Measurements from ENCODE around the gene FRYL. TPM values are rescaled to one million over a fixed set of nuclear protein-coding genes. Genes with fewer than 3 reads are reported as not detected.
A peak's percentile ranks its signal among the peaks of the same experiment; 100 is the strongest.
"Not testable (repeated sequence)": the region's sequence is repeated elsewhere in the genome, so short reads cannot be mapped to it uniquely, and the experiment has no call there.

FRYL gene
- polyA plus RNA-seq, 3 donors from 2014 or later: 25.8 to 57.9 (median 26.7) TPM

DNA sequence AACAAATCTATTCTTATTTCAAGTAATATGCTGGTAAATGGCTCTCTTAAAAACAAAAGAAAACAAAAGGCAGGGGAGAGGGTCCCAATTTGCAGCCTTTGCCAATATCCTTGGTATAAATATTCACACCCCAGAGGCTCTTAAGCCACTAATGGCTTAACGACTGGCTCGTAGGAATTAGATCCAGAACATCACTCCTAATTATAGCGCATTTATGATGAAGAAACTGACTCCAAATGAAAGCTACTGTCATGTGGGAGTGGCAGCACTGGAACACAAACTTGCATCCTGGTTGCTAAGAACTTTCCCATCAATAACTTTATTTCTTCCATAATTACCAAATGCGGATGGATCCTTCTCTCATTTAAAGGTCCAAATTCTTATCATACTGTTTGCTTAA lies 138.7 kb downstream of the FRYL start:
- H3K4me1 Mint-ChIP-seq: peaks cover 31 to 72% of the 10 kb centered on the region in 2 donors
- no peak overlapping the region for H3K27ac Mint-ChIP-seq
- no peak overlapping the region for H3K4me3 Mint-ChIP-seq
- no peaks in the 10 kb centered on the region for H3K36me3 Mint-ChIP-seq
- H3K27me3 Mint-ChIP-seq (ENCODE audit: low read depth in 3 of 3): no peaks in the 10 kb centered on the region
- no peaks in the 10 kb centered on the region for H3K9me3 Mint-ChIP-seq
- DNase-seq: no peak

DNA sequence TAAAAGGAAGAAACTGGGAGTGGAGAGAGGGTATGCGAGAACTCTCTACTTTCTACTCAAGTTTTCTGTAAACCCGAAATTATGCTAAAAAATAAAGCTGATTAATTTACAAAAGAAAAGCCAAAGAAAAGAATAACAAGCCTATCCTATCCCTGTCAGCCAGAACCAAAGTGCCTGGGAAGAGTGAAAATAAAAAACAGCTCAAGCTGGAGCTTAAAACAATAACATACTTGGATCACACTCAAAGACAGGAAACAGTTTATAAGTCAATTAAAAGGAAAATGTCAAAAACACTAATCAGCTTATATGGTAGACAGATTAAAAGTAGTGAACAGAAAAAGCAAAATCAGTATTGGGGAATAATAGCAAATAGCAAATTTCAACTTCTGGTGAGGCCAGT lies 139.4 kb downstream of the FRYL start:
- no peak overlapping the region for H3K4me3 Mint-ChIP-seq
- no peaks in the 10 kb centered on the region for H3K27me3 Mint-ChIP-seq (ENCODE audit: low read depth in 3 of 3)
- peak overlapping the region in 4 of 6 donors; percentile 8 to 38 (median 16) for H3K27ac Mint-ChIP-seq
- DNase-seq: no peak
- H3K4me1 Mint-ChIP-seq: peaks cover 31 to 67% of the 10 kb centered on the region in 2 donors
- no peaks in the 10 kb centered on the region for H3K36me3 Mint-ChIP-seq
- H3K9me3 Mint-ChIP-seq: no peaks in the 10 kb centered on the region

DNA sequence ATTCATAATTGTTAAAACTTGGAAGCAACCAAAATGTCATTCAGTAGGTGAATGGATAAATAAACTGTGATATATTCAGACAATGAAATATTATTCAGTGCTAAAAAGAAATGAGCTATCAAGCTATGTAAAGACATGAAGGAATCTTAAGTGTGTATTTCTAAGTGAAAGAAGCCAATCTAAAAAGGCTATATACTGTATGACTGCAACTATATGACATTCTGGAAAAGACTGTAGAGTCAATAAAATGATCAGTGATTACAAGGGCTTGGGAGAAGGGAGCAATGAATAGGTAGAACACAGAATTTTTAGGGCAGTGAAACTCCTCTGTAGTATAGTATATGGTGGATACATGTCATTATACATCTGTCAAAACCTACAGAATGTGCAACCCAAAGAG lies 139.9 kb downstream of the FRYL start:
- peaks cover 31 to 62% of the 10 kb centered on the region in 2 donors for H3K4me1 Mint-ChIP-seq
- no peaks in the 10 kb centered on the region for H3K9me3 Mint-ChIP-seq
- H3K27ac Mint-ChIP-seq: peak overlapping the region in 3 of 6 donors; percentile 0 to 12 (median 1)
- H3K4me3 Mint-ChIP-seq: no peak overlapping the region
- no peaks in the 10 kb centered on the region for H3K36me3 Mint-ChIP-seq
- no peak for DNase-seq
- no peaks in the 10 kb centered on the region for H3K27me3 Mint-ChIP-seq (ENCODE audit: low read depth in 3 of 3)

DNA sequence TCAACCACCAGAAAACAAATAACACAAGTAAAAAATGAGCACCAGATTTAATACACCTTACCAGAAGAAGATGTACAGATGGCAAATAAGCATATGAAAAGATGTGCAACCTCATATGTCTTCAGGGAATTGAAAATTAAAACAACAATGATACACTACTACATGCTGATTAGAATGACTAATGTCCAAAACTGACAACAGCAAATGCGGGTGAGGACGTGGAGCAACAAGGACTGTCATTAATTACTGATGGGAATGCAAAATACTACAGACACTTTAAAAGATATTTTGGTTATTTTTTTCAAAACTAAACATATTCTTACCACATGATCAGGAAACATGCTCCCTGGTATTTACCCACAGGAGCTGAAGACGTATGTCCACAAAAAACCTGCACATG lies 140.3 kb downstream of the FRYL start:
- no peak for DNase-seq
- Mint-ChIP-seq H3K27me3 (ENCODE audit: low read depth in 3 of 3) (no peaks in the 10 kb centered on the region), H3K27ac (no peak overlapping the region), H3K4me1 (peaks cover 30 to 58% of the 10 kb centered on the region in 2 donors), H3K4me3 (no peak overlapping the region), H3K9me3 (no peaks in the 10 kb centered on the region), H3K36me3 (no peaks in the 10 kb centered on the region)

DNA sequence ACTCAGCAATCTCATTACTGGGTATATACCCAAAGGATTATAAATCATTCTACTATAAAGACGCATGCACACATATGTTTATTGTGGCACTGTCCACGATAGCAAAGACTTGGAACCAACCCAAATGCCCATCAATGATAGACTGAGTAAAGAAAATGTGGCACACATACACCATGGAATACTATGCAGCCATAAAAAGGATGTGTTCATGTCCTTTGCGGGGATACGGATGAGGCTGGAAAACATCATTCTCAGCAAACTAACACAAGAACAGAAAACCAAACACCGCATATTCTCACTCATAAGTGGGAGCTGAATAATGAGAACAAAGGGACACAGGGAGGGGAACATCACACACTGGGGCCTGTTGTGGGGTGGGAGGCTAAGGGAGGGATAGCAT lies 141.5 kb downstream of the FRYL start:
- peaks cover 30 to 51% of the 10 kb centered on the region in 2 donors for H3K4me1 Mint-ChIP-seq
- H3K4me3 Mint-ChIP-seq; H3K36me3 Mint-ChIP-seq; H3K27ac Mint-ChIP-seq; H3K9me3 Mint-ChIP-seq; H3K27me3 Mint-ChIP-seq (ENCODE audit: low read depth in 3 of 3); DNase-seq: not testable (repeated sequence)

DNA sequence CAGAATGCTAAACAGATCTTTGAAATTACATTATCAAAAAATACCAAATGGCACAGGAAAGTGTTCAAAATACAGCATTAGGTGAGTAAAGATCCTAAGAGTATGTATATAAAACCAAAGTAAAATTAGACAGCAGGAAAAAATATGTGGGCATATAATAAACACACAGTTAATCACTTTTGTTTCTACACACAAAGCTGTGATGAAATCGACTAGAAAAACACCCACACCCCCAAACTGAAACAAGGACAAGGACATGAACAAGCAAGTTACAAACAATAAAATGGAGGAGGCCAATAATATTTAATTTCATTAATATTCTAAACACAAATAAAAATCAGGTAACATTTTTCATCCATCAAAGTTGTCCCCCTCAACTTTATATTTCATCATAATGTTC lies 143.2 kb downstream of the FRYL start:
- H3K4me1 Mint-ChIP-seq: peaks cover 19 to 34% of the 10 kb centered on the region in 2 donors
- no peak for DNase-seq
- H3K4me3 Mint-ChIP-seq: no peak overlapping the region
- H3K9me3 Mint-ChIP-seq: no peaks in the 10 kb centered on the region
- H3K27ac Mint-ChIP-seq: no peak overlapping the region
- H3K27me3 Mint-ChIP-seq (ENCODE audit: low read depth in 3 of 3): no peaks in the 10 kb centered on the region
- H3K36me3 Mint-ChIP-seq: no peaks in the 10 kb centered on the region

DNA sequence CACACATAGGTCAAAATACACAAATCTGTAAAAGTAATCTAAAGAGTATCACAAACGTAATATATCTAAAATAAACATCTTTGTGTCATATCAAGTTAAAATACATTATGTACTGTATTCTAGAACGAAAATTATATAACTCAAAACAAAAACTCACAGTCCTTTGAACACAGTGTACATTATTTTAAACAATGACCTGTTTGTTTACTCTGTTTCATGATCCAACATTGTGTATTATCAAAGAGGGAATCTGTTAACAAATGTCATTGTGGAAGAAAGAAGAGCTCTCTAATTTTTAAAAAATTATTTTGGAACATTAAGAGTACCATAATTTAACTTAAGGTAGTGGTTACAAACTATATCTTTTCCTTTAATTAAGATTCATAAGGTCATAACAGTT lies 144.1 kb downstream of the FRYL start:
- DNase-seq: no peak
- H3K4me1 Mint-ChIP-seq: peaks cover 17 to 30% of the 10 kb centered on the region in 2 donors

DNA sequence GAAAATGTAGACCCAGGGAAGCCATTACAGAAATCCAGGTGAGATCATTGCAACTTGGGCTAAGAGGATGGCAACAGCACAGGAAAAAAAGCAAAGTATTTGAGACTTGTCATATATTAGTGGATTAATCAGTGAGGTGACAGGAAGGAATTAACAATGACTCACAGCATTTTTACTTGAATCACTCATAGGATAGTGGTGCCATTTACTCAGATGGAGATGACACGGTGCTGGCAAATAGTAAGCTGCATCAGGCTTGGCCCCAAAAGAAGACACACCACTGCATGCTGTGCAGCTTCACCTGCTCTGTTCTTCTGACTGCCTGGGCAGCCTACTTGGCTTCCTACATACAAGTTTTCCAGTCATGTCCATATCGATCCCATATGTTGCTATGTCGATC lies 144.8 kb downstream of the FRYL start:
- Mint-ChIP-seq H3K27ac (no peak overlapping the region), H3K36me3 (no peaks in the 10 kb centered on the region), H3K4me3 (no peak overlapping the region), H3K27me3 (ENCODE audit: low read depth in 3 of 3) (no peaks in the 10 kb centered on the region), H3K9me3 (no peaks in the 10 kb centered on the region), H3K4me1 (peaks cover 13 to 27% of the 10 kb centered on the region in 2 donors)
- DNase-seq: no peak

More for the DNA sequence above, 144.1 kb downstream of the FRYL start:
- no peaks in the 10 kb centered on the region for H3K27me3 Mint-ChIP-seq (ENCODE audit: low read depth in 3 of 3)
- H3K36me3 Mint-ChIP-seq: no peaks in the 10 kb centered on the region
- H3K4me3 Mint-ChIP-seq: no peak overlapping the region
- H3K9me3 Mint-ChIP-seq: no peaks in the 10 kb centered on the region
- H3K27ac Mint-ChIP-seq: no peak overlapping the region

DNA sequence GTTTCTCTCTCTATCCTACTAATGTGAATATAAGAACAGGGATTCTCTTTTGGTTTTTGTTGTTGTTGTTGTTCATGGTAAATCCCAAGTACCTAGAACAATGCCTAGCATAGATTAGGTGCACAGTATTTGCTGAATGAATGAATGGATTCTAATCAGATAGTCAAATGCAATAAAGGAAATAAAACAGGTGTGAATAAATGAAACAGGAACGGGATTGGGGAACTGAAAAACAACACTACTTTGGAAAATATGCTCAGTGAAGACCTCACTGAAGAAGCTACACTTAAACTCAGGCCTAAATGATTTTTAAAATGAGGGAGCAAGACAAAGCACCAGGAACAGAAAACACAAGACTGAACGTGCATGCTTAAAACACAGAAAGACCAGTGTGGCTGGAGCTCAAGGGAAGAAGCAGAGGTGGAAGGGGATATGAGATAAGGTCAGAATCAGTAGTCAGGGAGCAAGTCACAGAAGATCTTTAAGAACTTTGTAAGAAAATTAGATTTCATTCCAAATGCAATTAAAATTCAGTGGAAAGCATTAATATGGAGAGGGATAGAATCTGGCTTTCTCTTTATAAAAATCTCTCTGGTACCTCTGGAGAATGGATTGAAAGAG lies 145.3 kb downstream of the FRYL start:
- Mint-ChIP-seq H3K4me1 (peaks cover 10 to 27% of the 10 kb centered on the region in 2 donors), H3K27ac (no peak overlapping the region), H3K36me3 (no peaks in the 10 kb centered on the region), H3K9me3 (no peaks in the 10 kb centered on the region), H3K27me3 (ENCODE audit: low read depth in 3 of 3) (no peaks in the 10 kb centered on the region), H3K4me3 (no peak overlapping the region)
- no peak for DNase-seq

DNA sequence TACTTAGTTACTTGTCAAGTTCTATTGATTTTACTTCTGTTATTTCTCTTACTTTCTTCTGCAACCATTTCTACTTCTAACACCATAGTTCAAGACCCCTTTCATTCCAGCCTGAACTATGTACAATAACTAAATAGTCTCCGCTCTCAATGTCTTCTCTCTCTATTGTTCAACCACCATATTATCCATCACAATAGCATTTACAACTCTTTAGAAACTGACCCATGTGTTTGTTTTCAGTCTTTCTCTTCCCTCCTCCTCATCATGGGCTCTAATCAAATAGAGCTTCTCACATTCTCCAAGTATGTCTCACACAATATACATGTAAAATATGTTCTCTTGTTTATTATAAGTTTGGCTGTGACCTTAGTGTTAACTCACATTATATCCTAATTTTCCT lies 146.4 kb downstream of the FRYL start:
- peaks cover 9 to 26% of the 10 kb centered on the region in 2 donors for H3K4me1 Mint-ChIP-seq
- no peaks in the 10 kb centered on the region for H3K27me3 Mint-ChIP-seq (ENCODE audit: low read depth in 3 of 3)
- H3K4me3 Mint-ChIP-seq: no peak overlapping the region
- H3K27ac Mint-ChIP-seq: no peak overlapping the region
- no peaks in the 10 kb centered on the region for H3K9me3 Mint-ChIP-seq
- H3K36me3 Mint-ChIP-seq: no peaks in the 10 kb centered on the region
- DNase-seq: no peak

DNA sequence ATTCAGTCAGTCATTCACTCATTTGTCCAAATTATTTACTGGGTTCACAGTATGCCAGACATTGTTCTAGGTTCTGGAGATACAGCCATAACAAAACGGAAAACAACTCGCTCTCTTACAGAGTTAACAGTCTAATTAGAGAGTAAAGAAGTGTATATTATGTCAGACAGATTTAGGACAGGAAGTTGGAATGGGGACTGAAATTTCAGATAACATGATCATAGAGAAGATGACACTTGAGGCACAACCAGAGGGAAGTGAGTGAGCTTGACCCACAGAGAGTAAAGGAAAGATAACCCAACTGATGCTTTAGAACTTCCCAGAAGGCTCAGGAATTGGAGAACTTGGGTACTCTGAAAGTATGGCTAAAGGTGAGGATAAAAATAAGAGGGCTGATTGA lies 150.6 kb downstream of the FRYL start:
- Mint-ChIP-seq H3K4me3 (no peak overlapping the region), H3K36me3 (no peaks in the 10 kb centered on the region), H3K27me3 (ENCODE audit: low read depth in 3 of 3) (no peaks in the 10 kb centered on the region), H3K9me3 (no peaks in the 10 kb centered on the region), H3K27ac (peak overlapping the region in 4 of 6 donors; percentile 4 to 52 (median 10)), H3K4me1 (peaks cover 5 to 32% of the 10 kb centered on the region in 2 donors)
- DNase-seq: no peak

DNA sequence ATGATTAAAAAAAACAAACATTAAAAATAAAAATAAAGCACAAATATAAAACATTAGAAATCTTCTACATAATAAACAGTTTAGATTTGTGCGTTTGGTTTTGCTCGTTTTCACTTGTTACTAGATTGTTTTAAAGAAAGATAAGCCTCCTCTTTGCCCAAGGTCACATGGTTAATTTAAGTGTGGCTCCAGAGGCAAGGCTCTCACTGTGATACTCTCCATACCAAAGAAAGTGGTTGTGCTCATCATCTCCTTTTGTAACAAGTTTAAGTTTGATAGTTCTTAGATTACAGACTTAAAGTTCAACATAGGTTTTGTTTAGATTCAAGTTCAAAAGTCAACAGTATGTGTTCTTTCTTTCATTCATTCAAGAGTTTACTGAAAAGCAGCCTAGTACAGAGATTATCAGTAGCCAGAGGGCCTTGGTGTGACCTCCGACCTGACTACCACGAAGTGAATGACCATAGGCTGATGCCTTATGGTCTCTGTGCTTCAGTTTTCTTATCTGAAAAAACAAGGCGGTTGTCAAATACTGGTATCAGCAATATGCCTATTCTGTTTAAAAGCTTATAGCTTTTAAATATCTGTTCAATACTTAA lies 156.8 kb downstream of the FRYL start:
- Mint-ChIP-seq H3K4me3 (no peak overlapping the region), H3K27ac (no peak overlapping the region), H3K27me3 (ENCODE audit: low read depth in 3 of 3) (peaks cover 0 to 4% (median 0%) of the 10 kb centered on the region in 3 donors), H3K4me1 (peaks cover 3 to 31% of the 10 kb centered on the region in 2 donors), H3K36me3 (peaks cover 0 to 11% (median 7%) of the 10 kb centered on the region in 3 donors), H3K9me3 (no peaks in the 10 kb centered on the region)
- no peak for DNase-seq

DNA sequence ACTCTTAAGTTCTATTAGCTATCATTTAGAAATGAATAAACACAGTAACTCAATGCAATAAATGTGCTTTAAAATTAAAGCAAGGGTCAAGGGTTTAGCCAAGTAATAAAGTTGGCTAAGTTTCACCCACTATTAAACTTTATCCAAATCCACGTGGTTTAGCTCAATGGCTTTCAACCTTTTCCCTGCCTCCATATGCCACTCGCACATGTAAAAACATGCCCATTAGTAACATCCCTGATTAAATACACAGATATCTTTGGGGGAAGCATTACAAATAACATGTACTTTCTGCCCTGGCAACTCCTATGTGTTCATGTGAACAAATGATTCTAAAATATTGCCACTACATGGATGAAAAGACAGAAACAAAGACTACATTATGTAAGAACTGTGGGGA lies 159.2 kb downstream of the FRYL start:
- no peak overlapping the region for H3K4me3 Mint-ChIP-seq
- DNase-seq: no peak
- peaks cover 6 to 21% (median 19%) of the 10 kb centered on the region in 3 donors for H3K36me3 Mint-ChIP-seq
- H3K27ac Mint-ChIP-seq: no peak overlapping the region
- peaks cover 0 to 4% (median 0%) of the 10 kb centered on the region in 3 donors for H3K27me3 Mint-ChIP-seq (ENCODE audit: low read depth in 3 of 3)
- H3K4me1 Mint-ChIP-seq: peaks cover 3 to 37% of the 10 kb centered on the region in 2 donors
- peaks cover 0 to under 1% (median 0%) of the 10 kb centered on the region in 6 donors for H3K9me3 Mint-ChIP-seq

DNA sequence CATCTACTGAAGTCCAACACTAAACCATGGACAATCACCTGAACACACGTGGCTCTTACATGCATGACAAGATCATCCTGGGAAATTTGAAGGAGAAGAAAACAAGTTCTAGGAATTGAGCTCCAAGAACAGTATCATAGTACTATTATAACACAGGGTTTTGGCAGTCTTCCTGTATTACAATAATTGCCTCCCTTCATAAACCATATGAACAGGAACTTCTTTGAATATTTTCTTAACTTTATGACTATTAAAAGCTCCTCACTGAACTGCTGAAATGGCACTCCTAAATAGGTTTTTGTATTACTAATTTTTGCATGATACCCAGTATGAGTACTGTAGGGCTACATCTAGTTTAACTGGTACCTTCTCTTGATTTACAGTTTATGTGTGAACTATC lies 160.0 kb downstream of the FRYL start:
- peaks cover 3 to 32% of the 10 kb centered on the region in 2 donors for H3K4me1 Mint-ChIP-seq
- no peak overlapping the region for H3K27ac Mint-ChIP-seq
- H3K4me3 Mint-ChIP-seq: no peak overlapping the region
- peaks cover 0 to 4% (median 0%) of the 10 kb centered on the region in 3 donors for H3K27me3 Mint-ChIP-seq (ENCODE audit: low read depth in 3 of 3)
- DNase-seq: no peak
- peaks cover 0 to 2% (median 0%) of the 10 kb centered on the region in 6 donors for H3K9me3 Mint-ChIP-seq
- H3K36me3 Mint-ChIP-seq: peaks cover 9 to 28% (median 26%) of the 10 kb centered on the region in 3 donors

DNA sequence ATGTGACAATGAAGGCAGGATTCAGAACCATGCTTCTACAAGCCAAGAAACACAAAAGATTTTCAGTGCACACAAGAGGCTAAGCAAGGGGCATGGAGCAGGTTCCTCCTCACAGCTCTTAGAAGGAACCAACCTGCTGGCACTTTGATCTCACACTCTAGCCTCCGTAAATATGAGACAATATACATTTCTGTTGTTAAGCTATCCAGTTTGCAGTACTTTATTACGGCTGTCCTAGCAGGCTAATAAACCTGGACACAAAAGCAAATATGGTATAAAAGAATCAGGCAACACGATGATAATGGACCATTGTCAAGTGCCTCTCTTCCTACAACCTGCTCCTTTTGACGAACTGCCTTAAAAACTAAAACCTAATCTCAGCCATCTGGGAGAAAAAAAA lies 175.6 kb downstream of the FRYL start:
- Mint-ChIP-seq H3K36me3 (peaks cover 0 to 22% (median 8%) of the 10 kb centered on the region in 3 donors), H3K27me3 (ENCODE audit: low read depth in 3 of 3) (peaks cover 0 to 1% (median 0%) of the 10 kb centered on the region in 3 donors), H3K4me3 (no peak overlapping the region), H3K4me1 (no peaks in the 10 kb centered on the region), H3K27ac (no peak overlapping the region), H3K9me3 (no peaks in the 10 kb centered on the region)
- DNase-seq: no peak
